Fibroblast of lung (primary cell): ENCODE measurements around the gene GNG13.

Source experiments
- EZH2 ChIP-seq: IDR thresholded peaks from 2 replicates; pipeline ENCODE4 v1.5.1; 2012; ENCODE audit warnings: low read length, control low read depth, mild to moderate bottlenecking; ENCODE audit errors: missing control alignments
- TF ChIP-seq, protein P1 (sequence below), 2 donors: IDR thresholded peaks in 1 of 2; conservative IDR thresholded peaks in 1 of 2; 1 replicate in 1 of 2; 2 replicates in 1 of 2; pipeline ENCODE4 v1.5.1; 2011 to 2012; ENCODE audit warnings: low read length in 2 of 2, control low read depth in 1 of 2, inconsistent platforms in 1 of 2, low read depth in 1 of 2, mild to moderate bottlenecking in 1 of 2

DNA sequence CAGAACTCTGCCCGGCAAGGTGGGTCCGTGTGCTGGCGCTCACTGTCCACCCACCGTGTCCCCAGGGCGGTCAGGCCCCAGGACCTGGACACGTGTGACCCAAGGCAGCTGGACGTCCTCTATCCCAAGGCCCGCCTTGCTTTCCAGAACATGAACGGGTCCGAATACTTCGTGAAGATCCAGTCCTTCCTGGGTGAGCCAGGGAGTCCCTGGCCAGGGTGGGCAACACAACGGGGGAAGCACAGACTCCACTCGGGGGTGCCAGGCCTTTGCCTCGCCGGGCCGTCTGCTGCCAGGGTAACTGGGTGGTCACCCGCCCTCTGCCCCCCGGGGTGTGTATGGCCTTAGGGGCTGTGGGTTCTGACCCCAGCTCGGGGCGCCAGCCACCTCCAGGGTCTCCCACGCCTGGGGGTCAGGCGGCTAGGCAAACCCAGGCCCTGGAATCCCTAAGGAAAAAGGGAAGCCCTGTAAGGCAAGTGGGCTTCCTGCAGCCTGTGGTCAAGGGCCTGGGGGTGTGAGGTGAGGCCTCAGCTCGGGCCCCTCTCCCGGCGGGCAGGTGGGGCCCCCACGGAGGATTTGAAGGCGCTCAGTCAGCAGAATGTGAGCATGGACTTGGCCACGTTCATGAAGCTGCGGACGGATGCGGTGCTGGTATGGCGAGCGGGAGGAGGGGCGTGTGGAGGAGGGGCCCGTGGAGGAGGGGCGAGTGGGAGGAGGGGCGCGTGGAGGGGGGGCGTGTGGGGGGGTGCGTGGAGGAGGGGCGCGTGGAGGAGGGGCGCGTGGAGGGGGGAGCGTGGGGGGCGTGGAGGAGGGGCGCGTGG, 33.5 kb downstream of the GNG13 start:
- TF ChIP-seq, protein P1, sequence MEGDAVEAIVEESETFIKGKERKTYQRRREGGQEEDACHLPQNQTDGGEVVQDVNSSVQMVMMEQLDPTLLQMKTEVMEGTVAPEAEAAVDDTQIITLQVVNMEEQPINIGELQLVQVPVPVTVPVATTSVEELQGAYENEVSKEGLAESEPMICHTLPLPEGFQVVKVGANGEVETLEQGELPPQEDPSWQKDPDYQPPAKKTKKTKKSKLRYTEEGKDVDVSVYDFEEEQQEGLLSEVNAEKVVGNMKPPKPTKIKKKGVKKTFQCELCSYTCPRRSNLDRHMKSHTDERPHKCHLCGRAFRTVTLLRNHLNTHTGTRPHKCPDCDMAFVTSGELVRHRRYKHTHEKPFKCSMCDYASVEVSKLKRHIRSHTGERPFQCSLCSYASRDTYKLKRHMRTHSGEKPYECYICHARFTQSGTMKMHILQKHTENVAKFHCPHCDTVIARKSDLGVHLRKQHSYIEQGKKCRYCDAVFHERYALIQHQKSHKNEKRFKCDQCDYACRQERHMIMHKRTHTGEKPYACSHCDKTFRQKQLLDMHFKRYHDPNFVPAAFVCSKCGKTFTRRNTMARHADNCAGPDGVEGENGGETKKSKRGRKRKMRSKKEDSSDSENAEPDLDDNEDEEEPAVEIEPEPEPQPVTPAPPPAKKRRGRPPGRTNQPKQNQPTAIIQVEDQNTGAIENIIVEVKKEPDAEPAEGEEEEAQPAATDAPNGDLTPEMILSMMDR (conservative IDR thresholded peaks at IDR 0.05 in 1 of 2, IDR thresholded peaks at IDR 0.05 in 1 of 2; ENCODE audit: low read depth in 1 of 2, low read length in 2 of 2), result no peak
- TF ChIP-seq EZH2, result no peak
